ENCODE data around the gene FAM117A.
"Not testable (repeated sequence)": the region's sequence is repeated elsewhere in the genome, so short reads cannot be mapped to it uniquely, and the experiment has no call there.

The FAM117A gene

DNA sequence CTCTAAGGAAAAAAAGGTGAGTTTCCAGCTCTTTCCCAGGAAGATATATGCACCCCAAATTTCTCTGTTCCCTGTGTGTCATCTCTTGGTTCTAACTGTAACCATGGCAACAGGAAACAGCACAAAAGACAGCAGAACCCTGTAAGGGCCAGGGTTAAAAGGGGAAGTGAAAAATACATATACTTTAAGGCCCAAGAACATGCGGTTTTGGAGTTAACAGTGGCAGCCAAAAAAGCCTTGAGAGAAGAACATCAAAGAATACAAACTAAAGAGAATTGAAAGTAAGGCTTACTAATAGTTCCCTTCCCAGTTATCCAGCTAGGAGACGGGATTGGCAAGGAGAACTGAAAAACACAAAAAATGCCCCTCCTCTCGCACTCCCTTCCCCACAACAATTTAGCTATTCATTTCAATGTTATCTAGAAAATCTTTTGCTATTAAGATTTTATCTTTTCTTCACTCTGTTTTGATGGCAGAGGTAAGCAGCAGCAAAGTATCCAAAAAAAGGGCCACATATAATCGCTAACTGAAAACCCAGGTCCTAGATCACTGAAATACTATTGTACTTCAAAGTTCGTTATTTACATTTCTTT lies 87.6 kb downstream of the FAM117A start:
- DNase-seq, result peak; percentile 71

DNA sequence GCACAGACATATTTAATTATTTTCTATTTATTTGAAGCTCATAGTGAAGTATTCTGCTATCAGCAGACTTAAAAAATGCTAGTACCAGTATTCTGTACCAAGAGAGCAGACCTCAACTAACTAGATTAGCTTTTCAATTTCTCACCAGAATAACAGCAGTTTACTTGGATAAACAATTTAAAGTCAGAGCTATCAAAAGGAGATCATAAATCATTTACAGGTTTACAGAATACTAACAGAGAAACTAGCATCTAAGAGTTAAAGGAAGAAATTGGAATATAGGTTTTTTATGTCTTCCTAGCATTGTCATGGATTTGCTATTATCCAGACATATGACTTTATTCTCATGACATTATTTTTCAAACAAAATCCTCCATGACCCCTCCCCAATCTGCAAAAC lies 89.4 kb downstream of the FAM117A start:
- DNase-seq, result no peak

DNA sequence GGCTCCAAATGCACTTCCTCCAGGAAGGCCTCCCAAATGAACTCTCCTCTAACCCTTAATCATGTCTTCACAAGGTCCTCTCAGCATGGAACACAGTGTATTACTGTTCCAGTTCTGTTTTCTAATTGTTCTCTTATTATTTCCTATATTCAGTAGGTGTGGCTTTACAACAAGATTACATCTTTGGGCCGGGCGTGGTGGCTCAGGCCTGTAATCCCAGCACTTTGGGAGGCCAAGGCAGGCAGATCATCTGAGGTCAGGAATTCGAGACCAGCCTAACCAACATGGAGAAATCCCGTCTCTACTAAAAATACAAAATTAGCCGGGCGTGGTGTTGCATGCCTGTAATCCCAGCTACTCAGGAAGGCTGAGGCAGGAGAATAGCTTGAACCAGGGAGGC lies 90.3 kb downstream of the FAM117A start:
- DNase-seq, result not testable (repeated sequence)

DNA sequence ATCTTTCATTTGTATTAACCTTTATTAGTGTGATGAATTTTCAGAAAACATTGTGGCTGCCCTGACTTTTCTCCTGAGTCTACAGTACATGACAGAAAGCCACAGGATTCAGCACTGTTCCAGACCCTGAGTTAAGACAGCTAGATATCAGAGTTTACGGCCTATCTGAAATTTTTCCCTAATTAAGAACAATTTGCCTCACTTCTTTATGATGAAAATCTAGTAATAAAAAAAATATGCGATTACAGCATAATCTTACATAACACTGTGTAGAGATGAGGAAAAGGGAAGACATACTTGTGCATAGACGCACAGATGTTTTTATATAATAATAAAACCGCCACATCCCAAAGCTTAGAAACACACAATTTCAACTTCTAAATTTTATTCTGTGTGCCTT lies 93.3 kb downstream of the FAM117A start:
- DNase-seq, result no peak

DNA sequence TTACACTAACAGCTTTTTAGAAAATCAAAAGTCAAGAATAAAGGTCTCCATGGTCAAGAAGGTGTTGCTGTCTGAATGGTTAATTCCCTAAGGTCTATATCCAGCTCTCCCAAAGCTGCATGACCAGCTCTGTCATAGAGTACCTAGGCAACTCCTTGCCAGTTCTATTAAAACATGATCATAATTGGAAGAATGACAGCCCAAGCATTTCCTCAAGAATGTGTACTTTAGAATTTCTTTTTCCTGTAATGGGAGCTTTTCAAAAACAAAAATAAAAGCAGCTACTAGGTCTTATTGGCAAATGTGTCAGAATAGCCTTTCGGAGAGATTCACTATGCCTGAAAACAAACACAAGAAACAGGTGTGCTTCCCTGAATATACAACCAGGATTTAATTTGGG lies 93.9 kb downstream of the FAM117A start:
- DNase-seq, result no peak

DNA sequence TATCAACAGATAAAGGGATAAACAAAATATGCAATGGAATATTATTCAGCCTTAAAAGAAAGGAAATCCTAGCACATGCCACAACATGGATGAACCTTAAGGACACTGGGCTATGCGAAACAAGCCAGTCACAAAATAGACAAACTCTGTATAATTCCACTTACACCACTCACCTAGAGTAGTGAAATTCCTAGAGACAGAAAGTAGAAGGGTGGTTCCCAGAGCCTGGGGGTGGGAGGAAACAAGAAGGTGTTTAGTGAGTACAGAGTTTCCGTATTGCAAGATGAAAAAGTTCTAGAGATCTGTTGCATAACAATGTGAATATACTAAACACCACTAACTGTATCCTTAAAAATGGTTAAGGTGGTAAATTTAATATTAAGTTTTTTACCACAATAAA lies 96.1 kb downstream of the FAM117A start:
- no peak for DNase-seq

DNA sequence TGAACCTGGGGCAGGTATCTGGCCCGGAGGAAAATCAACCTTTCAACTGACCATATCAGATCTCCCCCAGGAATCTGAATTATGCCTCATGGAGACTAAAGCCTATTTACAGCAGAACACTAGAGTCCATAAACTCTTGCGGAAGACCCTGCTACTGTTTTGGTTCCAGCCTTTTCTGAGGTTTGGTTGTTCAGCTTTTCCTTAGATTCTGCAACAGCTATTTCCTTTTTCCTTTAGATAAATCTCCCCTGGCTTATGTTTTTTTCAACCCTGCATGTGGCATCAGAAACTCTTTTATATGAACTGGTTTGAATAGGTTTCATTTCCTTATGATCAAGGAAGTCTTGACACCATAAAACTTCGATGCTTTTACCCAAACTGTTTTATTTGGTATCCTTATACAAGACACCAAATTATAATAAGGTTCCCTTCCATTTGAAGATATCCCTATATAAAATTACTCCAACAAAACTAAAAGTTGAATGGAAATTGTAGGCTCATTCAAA lies 99.2 kb downstream of the FAM117A start:
- DNase-seq, result no peak

All from activated CD4-positive, alpha-beta T cell treated with anti-CD3 and anti-CD28 coated beads, Interleukin-2, Interleukin-6, amounts not matched to agents 100 ng/mL and 50 ng/mL, durations not matched to agents 16 hours and 8 hours (primary cell).